Nephron (organoid): Measurements from ENCODE around the gene TMEM129.
A peak's percentile ranks its signal among the peaks of the same experiment; 100 is the strongest.

Source experiments
- H3K27ac Mint-ChIP-seq, 3 experiments: 2 replicates each; pipeline ENCODE4 v1.8.0; 2020; ENCODE audit warnings: mixed read lengths in 3 of 3, mild to moderate bottlenecking in 2 of 3, moderate library complexity in 1 of 3
- H3K27me3 Mint-ChIP-seq: 2 replicates; pipeline ENCODE4 v1.8.0; 2021; ENCODE audit warnings: low read depth, mild to moderate bottlenecking, moderate library complexity, mixed read lengths
- H3K36me3 Mint-ChIP-seq: 2 replicates; pipeline ENCODE4 v1.8.0; 2020; ENCODE audit warnings: low read depth, mixed read lengths
- H3K4me1 Mint-ChIP-seq: 2 replicates; pipeline ENCODE4 v1.8.0; 2020; ENCODE audit warnings: mixed read lengths
- H3K4me3 Mint-ChIP-seq, 3 experiments: 2 replicates each; pipeline ENCODE4 v1.8.0; 2020; ENCODE audit warnings: mild to moderate bottlenecking in 3 of 3, mixed read lengths in 3 of 3, moderate library complexity in 2 of 3
- H3K9me3 Mint-ChIP-seq: 2 replicates; pipeline ENCODE4 v1.8.0; 2020; ENCODE audit warnings: mixed read lengths
- TF ChIP-seq, protein P1 (sequence below), 3 experiments: fragments of 200-600 bp; sonication (generic); IDR thresholded peaks; one replicate each; pipeline ENCODE4 v1.5.0; 2021; ENCODE audit warnings: antibody characterized with exemption in 3 of 3; ENCODE audit not compliant: unreplicated experiment in 3 of 3

Gene TMEM129

DNA sequence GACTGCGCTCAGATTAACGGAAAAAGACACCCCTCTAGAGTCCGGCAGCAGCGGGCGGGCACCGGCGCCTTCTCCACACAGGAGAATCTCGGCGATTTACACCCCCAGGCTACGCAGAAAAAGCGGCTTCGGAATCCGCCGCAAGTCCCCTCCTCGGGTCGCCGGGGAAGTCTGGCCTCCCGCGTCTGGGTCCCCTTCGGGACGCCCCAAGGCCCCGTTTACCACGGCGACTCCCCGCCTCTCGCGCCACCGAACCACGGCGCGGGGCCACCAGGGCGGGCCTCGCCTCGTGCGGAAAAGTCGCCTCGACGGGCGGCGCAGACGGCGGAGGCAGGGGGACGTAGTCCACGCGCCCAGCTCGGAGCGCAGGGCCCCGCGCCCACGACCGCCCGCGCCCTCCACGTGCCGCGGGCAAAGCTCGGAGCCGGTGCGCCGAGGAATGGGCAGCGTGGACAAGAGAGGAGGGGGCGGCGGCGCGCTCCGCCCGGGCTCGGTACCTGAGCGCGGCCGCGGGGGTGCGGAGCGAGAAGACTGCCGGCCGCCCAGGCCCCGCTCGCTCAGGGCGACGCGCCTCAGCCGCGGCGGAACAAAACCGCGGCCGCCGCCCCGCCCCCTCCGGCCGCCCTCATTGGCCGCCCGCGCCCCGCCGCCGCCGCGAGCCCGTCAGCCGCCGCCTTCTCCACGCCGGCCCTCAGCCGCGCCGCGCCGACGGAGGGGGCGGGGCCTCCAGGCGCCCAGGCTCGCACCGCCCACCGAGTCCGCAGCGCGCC is 37.2 kb downstream of the TMEM129 start, which contains the start of gene FAM53A:
Gene FAM53A, minus strand, starts transcription at position 578 of the 770 bp plus-strand sequence. CDS start 15,572 bp downstream, outside the sequence.
- peaks cover 12% of the 10 kb centered on the region for H3K27me3 Mint-ChIP-seq
- peaks cover 11% of the 10 kb centered on the region for H3K4me1 Mint-ChIP-seq
- peak within 1 kb of the TSS; percentile 83 to 93 (median 91) for H3K4me3 Mint-ChIP-seq
- H3K36me3 Mint-ChIP-seq = no peaks in the 10 kb centered on the region
- H3K9me3 Mint-ChIP-seq = no peaks in the 10 kb centered on the region
- TF ChIP-seq, protein P1, sequence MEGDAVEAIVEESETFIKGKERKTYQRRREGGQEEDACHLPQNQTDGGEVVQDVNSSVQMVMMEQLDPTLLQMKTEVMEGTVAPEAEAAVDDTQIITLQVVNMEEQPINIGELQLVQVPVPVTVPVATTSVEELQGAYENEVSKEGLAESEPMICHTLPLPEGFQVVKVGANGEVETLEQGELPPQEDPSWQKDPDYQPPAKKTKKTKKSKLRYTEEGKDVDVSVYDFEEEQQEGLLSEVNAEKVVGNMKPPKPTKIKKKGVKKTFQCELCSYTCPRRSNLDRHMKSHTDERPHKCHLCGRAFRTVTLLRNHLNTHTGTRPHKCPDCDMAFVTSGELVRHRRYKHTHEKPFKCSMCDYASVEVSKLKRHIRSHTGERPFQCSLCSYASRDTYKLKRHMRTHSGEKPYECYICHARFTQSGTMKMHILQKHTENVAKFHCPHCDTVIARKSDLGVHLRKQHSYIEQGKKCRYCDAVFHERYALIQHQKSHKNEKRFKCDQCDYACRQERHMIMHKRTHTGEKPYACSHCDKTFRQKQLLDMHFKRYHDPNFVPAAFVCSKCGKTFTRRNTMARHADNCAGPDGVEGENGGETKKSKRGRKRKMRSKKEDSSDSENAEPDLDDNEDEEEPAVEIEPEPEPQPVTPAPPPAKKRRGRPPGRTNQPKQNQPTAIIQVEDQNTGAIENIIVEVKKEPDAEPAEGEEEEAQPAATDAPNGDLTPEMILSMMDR (IDR thresholded peaks at IDR 0.05; ENCODE audit: unreplicated experiment in 3 of 3) = no peak
- H3K27ac Mint-ChIP-seq = peak within 1 kb of the TSS; percentile 81 to 92 (median 90)

- no peaks in the 10 kb centered on the region for H3K36me3 Mint-ChIP-seq
- H3K27ac Mint-ChIP-seq = peak overlapping the region; percentile 81 to 92 (median 90)
- TF ChIP-seq, protein P1 (IDR thresholded peaks at IDR 0.05; ENCODE audit: unreplicated experiment in 3 of 3) = no peak
- peaks cover 12% of the 10 kb centered on the region for H3K27me3 Mint-ChIP-seq
- peak overlapping the region; percentile 83 to 93 (median 91) for H3K4me3 Mint-ChIP-seq
- no peaks in the 10 kb centered on the region for H3K9me3 Mint-ChIP-seq
- H3K4me1 Mint-ChIP-seq = peaks cover 11% of the 10 kb centered on the region
Measured at GRCh38 chr4:1683261-1683735, 37.8 kb downstream of the TMEM129 start.

DNA sequence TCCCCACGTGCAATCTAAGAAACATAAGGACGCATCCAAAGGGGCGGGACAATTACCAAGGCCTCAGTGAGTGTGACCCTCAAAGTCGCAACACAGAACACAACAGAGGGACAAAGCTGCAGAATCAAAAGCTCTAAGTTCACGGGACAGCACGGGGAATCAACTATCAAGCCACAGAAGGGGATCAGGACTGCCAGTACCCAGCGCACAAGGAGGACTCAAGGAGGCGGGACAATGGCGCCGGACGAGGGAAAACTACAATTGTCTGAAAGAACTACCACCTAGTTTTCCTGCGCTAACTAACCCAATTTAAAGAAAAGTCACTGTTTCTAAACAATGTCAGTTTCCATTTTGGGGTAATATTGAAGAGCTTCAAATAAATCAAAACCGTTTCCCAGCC is 38.3 kb downstream of the TMEM129 start:
- Mint-ChIP-seq H3K9me3 (no peaks in the 10 kb centered on the region), H3K4me3 (peak overlapping the region; percentile 83 to 93 (median 91)), H3K36me3 (no peaks in the 10 kb centered on the region), H3K4me1 (peaks cover 11% of the 10 kb centered on the region), H3K27me3 (peaks cover 12% of the 10 kb centered on the region), H3K27ac (peak overlapping the region; percentile 81 to 92 (median 90))
- TF ChIP-seq, protein P1 (IDR thresholded peaks at IDR 0.05; ENCODE audit: unreplicated experiment in 3 of 3) = no peak

DNA sequence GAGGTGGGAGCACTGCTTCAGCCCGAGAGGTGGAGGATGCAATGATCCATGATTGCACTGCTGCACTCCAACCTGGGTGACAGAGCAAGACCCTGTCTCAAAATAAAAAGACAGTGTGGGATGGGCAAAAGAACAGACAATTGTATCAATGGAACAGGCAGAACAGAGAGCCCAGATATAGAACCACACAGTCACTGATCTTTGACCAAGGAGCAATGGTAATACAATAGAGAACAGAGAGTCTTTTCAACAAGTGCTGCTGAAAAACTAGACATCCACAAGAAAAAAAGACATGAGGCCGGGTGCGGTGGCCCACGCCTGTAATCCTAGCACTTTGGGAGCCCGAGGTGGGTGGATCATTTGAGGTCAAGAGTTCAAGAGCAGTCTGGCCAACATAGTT is 42.9 kb downstream of the TMEM129 start:
- Mint-ChIP-seq H3K27me3 (peaks cover 24% of the 10 kb centered on the region), H3K36me3 (no peaks in the 10 kb centered on the region), H3K27ac (no peak overlapping the region), H3K9me3 (no peaks in the 10 kb centered on the region), H3K4me1 (peaks cover 7% of the 10 kb centered on the region), H3K4me3 (no peak overlapping the region)
- TF ChIP-seq, protein P1 (IDR thresholded peaks at IDR 0.05; ENCODE audit: unreplicated experiment in 3 of 3) = no peak

- Mint-ChIP-seq H3K9me3 (no peaks in the 10 kb centered on the region), H3K36me3 (no peaks in the 10 kb centered on the region), H3K27ac (no peak overlapping the region), H3K4me1 (no peaks in the 10 kb centered on the region), H3K4me3 (no peak overlapping the region), H3K27me3 (peaks cover 15% of the 10 kb centered on the region)
- TF ChIP-seq, protein P1 (IDR thresholded peaks at IDR 0.05; ENCODE audit: unreplicated experiment in 3 of 3) = no peak
Measured at GRCh38 chr4:1676605-1677525, 44.3 kb downstream of the TMEM129 start.
